Caki2 (cell line): ENCODE results near the gene CBX2. TPM values are rescaled to one million over a fixed set of nuclear protein-coding genes. Genes with fewer than 3 reads are reported as not detected.

Experiments used
- DNase-seq: peaks from one replicate; pipeline ENCODE4 v3.0.0-alpha.2; 2015; ENCODE audit warnings: low read depth
- in situ Hi-C: cut with HindIII; loops from 2 replicates; pipeline ENCODE4 v1.10.0; 2016; ENCODE audit warnings: low sequenced_read_pairs, low pct_unique_long_range_greater_than_20kb, mixed read lengths
- total RNA-seq: library from RNA; depleted of rRNA; stranded (reverse); fragments of >200 nt; shearing (Covaris generic); gene quantifications from 2 replicates; pipeline ENCODE4 v1.2.3, GENCODE V29; 2014; ENCODE audit warnings: low replicate concordance

Gene CBX2
- total RNA-seq, 1 experiment from 2014 or later: 14.7 TPM

DNA sequence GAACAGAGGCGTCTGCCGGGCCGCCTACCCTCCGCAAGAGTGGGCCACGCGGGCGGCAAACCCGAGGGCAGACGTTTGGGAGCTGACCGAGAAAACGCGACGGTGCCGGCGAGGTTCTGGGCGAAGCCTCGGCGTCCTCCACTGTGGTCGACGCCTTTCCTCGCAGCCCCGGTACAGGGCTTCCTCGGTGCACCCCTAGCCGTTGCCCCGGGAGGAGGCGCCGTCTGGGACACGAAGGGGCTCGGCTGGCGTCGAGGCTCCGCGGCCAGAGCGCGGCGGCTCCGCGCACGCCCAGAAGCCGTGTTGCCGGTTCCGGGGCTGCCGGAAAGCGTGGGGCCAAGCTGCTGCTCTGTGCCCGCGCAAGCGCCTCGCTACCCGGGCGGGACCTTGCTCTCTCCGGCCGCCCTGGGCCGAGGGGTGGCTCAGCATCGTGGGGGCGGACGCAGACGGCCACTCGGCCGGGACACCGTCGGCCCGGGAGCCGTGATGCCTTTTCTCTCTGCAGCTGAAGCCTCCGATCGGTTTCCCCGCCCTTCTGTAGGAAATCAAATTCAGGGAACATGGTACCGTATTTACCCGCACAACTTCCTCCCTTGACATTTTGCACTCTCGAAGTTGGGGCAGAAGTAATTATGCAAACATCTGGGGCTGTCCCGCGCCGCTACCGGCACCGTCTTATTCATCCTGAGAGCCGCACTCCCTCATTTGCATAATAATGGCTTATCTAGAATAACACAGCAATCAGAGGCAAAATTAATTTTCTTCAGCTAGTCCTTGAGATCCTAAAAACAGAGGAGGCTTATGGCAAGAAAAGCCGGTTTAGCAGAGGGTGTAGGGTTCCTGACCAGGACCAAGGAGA lies 26.3 kb downstream of the CBX2 start:
- in situ Hi-C loops: no loop called here

GRCh38 chr17:79804856-79805696 lies 27.1 kb downstream of the CBX2 start:
- no peak for DNase-seq
- in situ Hi-C loops: no loop called here

More for the DNA sequence above, 26.3 kb downstream of the CBX2 start:
- no peak for DNase-seq

- no peak for DNase-seq
- in situ Hi-C loops: no loop called here
Measured at GRCh38 chr17:79806446-79806760, 28.5 kb downstream of the CBX2 start.

GRCh38 chr17:79806863-79807720 lies 29.1 kb downstream of the CBX2 start:
- no peak for DNase-seq
- in situ Hi-C loops: no loop called here

GRCh38 chr17:79808763-79809529 lies 31.0 kb downstream of the CBX2 start:
- DNase-seq: peak; percentile 58
- in situ Hi-C loops: no loop called here

- in situ Hi-C loops: no loop called here
- DNase-seq: no peak
Measured at GRCh38 chr17:79809530-79810129, 31.7 kb downstream of the CBX2 start.

GRCh38 chr17:79810130-79811010 lies 32.4 kb downstream of the CBX2 start:
- in situ Hi-C loops: no loop called here
- peak; percentile 75 for DNase-seq

- peak; percentile 72 for DNase-seq
- in situ Hi-C loops: no loop called here
Measured at GRCh38 chr17:79811011-79811867, 33.3 kb downstream of the CBX2 start.

DNA sequence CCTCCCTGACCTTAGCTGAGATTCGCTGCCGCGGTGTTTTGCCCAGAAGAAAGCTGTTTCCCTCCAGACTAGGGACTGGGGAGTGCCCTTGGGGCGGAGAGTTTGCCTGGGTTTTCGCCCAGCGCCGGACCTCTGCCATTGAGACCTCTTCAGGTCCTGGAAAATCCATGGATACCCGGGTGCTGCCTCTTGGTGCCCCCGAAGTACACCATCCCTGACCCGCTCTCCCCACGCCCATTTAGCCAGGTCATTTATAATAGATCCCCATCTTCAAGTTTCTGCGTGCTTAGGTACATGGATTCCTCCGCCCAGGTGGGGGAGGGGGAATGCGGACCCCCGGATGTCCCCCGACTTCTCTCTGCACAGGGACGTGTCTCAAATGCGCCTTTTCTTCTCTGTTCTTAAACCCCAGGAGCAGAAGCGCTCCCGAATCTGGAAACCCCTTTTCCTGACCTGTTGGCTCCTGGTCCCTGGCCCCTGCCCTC lies 34.0 kb downstream of the CBX2 start:
- in situ Hi-C loops: no loop called here
- DNase-seq: no peak

DNA sequence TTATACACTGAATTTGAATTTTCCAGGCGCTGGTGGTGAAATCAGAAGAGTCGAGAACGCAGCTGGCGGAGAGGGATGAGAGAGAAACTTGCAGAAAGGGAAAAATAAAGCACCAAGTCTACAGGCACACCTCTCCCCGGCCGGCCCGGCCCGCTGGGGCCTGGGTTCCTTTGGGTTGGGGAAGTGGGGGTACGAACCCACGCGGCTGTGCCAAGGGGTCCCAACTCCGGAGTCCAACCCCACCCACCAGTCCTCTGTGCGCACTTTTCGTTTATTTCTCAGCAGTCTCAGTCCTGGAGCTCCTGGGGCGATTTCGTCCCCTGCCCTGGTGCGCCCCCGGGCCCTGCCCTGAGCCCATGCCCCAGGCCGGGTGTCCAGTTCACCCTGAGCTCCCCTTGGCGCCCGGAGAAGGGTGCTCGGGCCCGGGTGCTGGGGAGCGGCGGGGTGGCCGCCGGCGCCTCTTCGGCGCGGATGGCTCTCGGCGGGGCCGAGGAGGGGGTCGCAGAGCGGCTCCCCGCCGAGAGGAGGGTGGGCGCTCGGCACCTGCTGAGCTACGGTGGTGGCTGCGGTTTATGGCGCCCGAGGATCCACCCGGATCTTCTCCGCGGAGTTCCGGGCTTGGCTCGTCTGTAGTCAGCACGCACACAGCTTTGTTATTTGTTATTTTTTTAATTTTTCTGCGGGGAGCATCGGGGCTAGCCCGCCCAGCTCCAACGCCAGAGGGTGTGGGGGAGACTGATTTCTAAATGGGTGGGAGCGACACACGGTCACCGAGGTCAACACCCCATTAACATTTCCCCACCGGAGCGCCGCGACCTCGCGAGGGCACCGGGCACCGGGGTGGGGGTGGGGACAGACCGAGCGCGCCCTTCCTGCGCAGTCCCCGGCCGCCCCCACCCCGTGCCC lies 34.7 kb downstream of the CBX2 start:
- DNase-seq: no peak
- in situ Hi-C loops: no loop called here

- DNase-seq: no peak
- in situ Hi-C loops: no loop called here
Measured at GRCh38 chr17:79813297-79814126, 35.6 kb downstream of the CBX2 start.

DNA sequence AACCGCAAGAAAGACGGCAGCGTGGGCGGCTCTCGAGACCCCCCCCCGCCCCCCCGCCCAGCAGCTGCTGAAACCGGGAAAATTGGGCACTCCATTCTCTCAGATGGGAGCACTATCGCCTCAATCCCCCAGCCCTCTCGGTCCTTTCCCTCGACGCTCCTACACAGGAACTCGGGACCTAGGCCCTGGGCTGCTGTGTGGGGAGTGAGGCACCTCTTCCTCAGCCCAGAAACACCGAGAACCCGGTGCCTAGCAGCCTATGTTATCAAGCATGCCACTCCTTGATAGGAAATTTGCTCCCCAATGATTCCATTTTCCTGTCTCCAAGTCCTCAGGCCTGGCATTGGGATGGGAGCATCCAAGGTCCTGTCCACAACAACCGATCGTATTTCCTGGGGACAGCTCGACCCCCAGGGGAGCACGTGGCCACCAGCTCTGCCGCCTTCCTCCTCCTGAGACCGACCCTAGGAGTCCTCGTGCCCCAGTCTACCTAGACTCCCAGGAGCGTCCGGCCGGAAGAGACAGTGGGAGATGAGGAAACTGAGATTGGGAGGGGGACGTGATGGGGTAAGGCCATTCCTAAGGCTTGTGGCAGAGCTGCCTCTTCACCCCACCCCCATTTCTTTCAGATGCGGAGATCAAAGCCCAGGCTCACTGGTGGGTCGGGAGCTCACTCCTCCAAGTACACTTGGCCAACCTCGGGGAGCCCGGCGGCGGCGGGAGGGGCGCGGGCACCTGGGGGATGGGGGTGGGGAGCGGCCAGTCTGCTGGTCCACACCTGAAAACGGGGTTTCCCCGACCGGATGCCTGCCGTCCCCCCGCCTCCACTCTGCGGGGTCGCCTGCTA lies 36.4 kb downstream of the CBX2 start:
- in situ Hi-C loops: no loop called here

More for the DNA sequence above, 36.4 kb downstream of the CBX2 start:
- DNase-seq: no peak
